ENCODE measurements around the gene NR2F1-AS1. TPM values are rescaled to one million over a fixed set of nuclear protein-coding genes. Genes with fewer than 3 reads are reported as not detected.

Gene NR2F1-AS1
- total and polyA plus RNA-seq, 2 donors (not counting 3 experiments of a cell fraction or from before 2014, with no cell fraction given) = 4.2 to 13.8 TPM

DNA sequence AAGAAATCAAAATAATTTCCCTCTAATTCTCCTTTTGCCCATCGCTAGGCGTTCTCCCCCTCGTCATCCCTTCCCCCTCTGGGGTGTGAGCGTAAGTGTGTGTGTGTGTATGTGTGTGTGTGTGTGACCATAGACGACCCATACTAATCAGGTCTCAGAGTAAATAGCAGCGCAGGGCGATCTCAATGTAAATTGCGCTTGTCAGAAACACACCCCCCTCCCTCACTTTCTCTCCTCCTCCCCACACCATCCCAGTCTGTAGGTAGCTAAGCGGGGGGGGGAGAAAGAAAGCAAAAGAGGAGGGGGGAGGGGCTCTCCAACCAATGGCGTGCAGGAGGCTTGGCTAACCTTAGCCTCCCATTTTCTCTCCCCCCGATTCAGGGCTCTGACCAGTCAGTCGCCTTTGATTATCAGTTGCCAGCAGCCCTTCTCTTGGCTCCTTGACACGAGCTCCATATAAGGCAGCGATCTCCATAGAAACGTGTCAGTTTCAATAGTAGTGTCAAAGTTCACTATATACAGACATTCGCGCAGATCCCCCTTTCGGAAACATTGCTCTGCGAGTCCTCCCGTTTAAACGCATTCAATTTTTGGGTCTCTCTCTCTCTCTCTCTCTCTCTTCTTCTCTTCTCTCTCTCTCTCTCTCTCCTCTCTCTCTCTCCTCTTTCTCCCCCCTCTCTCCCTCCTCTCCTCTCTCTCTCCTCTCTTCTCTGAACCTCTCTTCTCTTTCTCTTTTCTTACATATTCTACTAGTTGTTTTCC is 1.8 kb upstream of the NR2F1-AS1 start, which contains the start of gene NR2F1:
Gene NR2F1, plus strand, starts transcription at position 546 of the 762 bp plus-strand sequence. CDS start 1,802 bp downstream, outside the sequence.
- Histone ChIP-seq H3K79me2 (ENCODE audit: control insufficient read depth, insufficient read depth, low read length) (peaks cover 67% of the 10 kb centered on the region), H3K9me3 (replicated peaks; ENCODE audit: control insufficient read depth, insufficient read depth, low read length) (no peaks in the 10 kb centered on the region), H3K4me1 (ENCODE audit: control insufficient read depth, extremely low read depth, insufficient read depth, low read length) (peaks cover 25% of the 10 kb centered on the region), H3K27ac (ENCODE audit: insufficient read depth, low read depth, low read length) (peak within 1 kb of the TSS; percentile 86), H3K9me1 (replicated peaks; ENCODE audit: control insufficient read depth, extremely low read depth, insufficient read depth, low read length) (no peaks in the 10 kb centered on the region), H3K4me3 (replicated peaks in 1 of 3; ENCODE audit: insufficient read depth in 1 of 3, low read depth in 1 of 3, low read length in 3 of 3) (peak within 1 kb of the TSS; percentile 76 to 93 (median 85)), H4K20me1 (replicated peaks; ENCODE audit: control insufficient read depth, extremely low read depth, insufficient read depth, low read length) (no peaks in the 10 kb centered on the region), H3K9ac (replicated peaks; ENCODE audit: extremely low read depth, insufficient read depth, low read length) (peak within 1 kb of the TSS; percentile 95), H2AFZ (ENCODE audit: low read depth, low read length) (peak within 1 kb of the TSS; percentile 23), H3K27me3 (ENCODE audit: control insufficient read depth in 2 of 2, insufficient read depth in 2 of 2, low read length in 2 of 2) (no peaks in the 10 kb centered on the region), H3K4me2 (ENCODE audit: insufficient read depth, low read length) (peak within 1 kb of the TSS; percentile 96), H3K36me3 (ENCODE audit: control insufficient read depth in 2 of 2, extremely low read depth in 1 of 2, insufficient read depth in 2 of 2, low read length in 2 of 2) (peaks cover 1 to 2% of the 10 kb centered on the region in 2 experiments)
- BruUV-seq (replicated peaks) = no TSS peak
- intact Hi-C loops (cut with micrococcal nuclease) (loop anchor here (1.0 to 10.0 kb wide), 12 partner anchors 37 to 1276 kb away; no protein-coding TSS in a partner anchor), dilution Hi-C loops (cut with MboI; ENCODE audit: extremely low pct_ligation_motif_present, low sequenced_read_pairs) (no loop called here)
- ChIA-PET POLR2A (interaction anchor here (0.5 to 1.6 kb wide), 8 partner anchors 24 to 634 kb away, joined by 3 to 9 read pairs (median 4); no protein-coding TSS in a partner anchor), CTCF (interaction anchor here (0.6 to 5.8 kb wide), 16 partner anchors 8 to 1110 kb away, joined by 3 to 79 read pairs (median 4); no protein-coding TSS in a partner anchor)
- TF ChIP-seq, protein P1, sequence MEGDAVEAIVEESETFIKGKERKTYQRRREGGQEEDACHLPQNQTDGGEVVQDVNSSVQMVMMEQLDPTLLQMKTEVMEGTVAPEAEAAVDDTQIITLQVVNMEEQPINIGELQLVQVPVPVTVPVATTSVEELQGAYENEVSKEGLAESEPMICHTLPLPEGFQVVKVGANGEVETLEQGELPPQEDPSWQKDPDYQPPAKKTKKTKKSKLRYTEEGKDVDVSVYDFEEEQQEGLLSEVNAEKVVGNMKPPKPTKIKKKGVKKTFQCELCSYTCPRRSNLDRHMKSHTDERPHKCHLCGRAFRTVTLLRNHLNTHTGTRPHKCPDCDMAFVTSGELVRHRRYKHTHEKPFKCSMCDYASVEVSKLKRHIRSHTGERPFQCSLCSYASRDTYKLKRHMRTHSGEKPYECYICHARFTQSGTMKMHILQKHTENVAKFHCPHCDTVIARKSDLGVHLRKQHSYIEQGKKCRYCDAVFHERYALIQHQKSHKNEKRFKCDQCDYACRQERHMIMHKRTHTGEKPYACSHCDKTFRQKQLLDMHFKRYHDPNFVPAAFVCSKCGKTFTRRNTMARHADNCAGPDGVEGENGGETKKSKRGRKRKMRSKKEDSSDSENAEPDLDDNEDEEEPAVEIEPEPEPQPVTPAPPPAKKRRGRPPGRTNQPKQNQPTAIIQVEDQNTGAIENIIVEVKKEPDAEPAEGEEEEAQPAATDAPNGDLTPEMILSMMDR (IDR thresholded peaks at IDR 0.05; ENCODE audit: extremely low read depth in 1 of 2, insufficient read depth in 1 of 2, low read depth in 1 of 2, low read length in 2 of 2) = no peak
- peak; percentile 61 for TF ChIP-seq POLR2AphosphoS5 (IDR thresholded peaks at IDR 0.05; ENCODE audit: insufficient read depth, low read depth, low read length)
- TF ChIP-seq, protein P2, sequence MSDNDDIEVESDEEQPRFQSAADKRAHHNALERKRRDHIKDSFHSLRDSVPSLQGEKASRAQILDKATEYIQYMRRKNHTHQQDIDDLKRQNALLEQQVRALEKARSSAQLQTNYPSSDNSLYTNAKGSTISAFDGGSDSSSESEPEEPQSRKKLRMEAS (IDR thresholded peaks at IDR 0.05; ENCODE audit: insufficient read depth, insufficient read length) = no peak
- TF ChIP-seq EZH2 (IDR thresholded peaks at IDR 0.05; ENCODE audit: borderline replicate concordance, low read depth, low read length, severe bottlenecking) = no peak
- TF ChIP-seq JUN (IDR thresholded peaks at IDR 0.05; ENCODE audit: borderline replicate concordance, insufficient read depth, insufficient read length, low read depth) = no peak
- TF ChIP-seq FOS (IDR thresholded peaks at IDR 0.05; ENCODE audit: borderline replicate concordance, insufficient read depth, low read length) = peak; percentile 7
- no peak for TF ChIP-seq MYC (IDR thresholded peaks at IDR 0.05; ENCODE audit: low read depth, low read length)
- peak; percentile 66 for TF ChIP-seq GATA2 (IDR thresholded peaks at IDR 0.05; ENCODE audit: insufficient read depth, insufficient read length, low read depth, low read length)
- TF ChIP-seq POLR2A (IDR thresholded peaks at IDR 0.05; ENCODE audit: low read depth, low read length) = peak; percentile 89
- FAIRE-seq = peak; percentile 99
- peak; percentile 99 for DNase-seq (ENCODE audit: low read depth, low spot score)
